AG04449 (cell line): ENCODE data around the gene DOCK3.
"Not testable (repeated sequence)": the region's sequence is repeated elsewhere in the genome, so short reads cannot be mapped to it uniquely, and the experiment has no call there.

Source experiments
- CTCF ChIA-PET: fragments of 350-600 bp; formaldehyde crosslinking; extraction: SDS; loops from one replicate; lab custom pipeline; 2021; ENCODE audit warnings: antibody characterized with exemption; lab: Yijun Ruan, JAX
- POLR2A ChIA-PET: fragments of 400-600, 350-600 bp; formaldehyde crosslinking; extraction: SDS; loops from one replicate; lab custom pipeline; 2020; ENCODE audit warnings: antibody characterized with exemption, inconsistent platforms; lab: Yijun Ruan, JAX
- DNase-seq: peaks from one replicate; pipeline ENCODE4 v3.0.0-alpha.2; 2010; ENCODE audit warnings: low read depth, low spot score
- H3K4me3 ChIP-seq: 2 replicates; pipeline ENCODE4 v1.5.1; 2011; ENCODE audit warnings: low read depth, mild to moderate bottlenecking, control low read depth, low read length
- TF ChIP-seq, protein P1 (sequence below): IDR thresholded peaks from one replicate; pipeline ENCODE4 v1.5.1; 2011; ENCODE audit warnings: mild to moderate bottlenecking, moderate library complexity, low read length, control low read depth, inconsistent platforms; ENCODE audit not compliant: insufficient read depth; ENCODE audit errors: missing control alignments

Gene DOCK3

DNA sequence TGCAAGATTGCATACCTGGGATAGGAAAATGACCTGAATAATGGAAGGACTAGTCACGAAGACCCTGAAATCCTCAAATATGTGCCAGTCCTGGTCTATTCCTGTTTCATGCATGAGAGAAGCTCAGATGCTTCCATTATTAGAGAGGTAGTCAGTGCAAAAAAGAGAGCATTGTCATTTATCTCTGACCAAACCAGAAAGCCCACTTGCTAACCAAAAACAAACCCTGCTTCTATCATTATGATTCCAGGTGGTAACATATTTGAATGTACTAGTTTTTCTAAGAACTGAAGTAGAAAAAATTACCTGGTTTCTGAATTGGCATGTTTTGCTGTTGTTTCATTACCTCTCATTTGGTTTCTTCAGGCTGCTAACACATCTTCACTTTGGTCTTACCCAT is 549.6 kb downstream of the DOCK3 start:
- ChIA-PET POLR2A (no interaction called here), CTCF (no interaction called here)
- no peak overlapping the region for H3K4me3 ChIP-seq
- TF ChIP-seq, protein P1, sequence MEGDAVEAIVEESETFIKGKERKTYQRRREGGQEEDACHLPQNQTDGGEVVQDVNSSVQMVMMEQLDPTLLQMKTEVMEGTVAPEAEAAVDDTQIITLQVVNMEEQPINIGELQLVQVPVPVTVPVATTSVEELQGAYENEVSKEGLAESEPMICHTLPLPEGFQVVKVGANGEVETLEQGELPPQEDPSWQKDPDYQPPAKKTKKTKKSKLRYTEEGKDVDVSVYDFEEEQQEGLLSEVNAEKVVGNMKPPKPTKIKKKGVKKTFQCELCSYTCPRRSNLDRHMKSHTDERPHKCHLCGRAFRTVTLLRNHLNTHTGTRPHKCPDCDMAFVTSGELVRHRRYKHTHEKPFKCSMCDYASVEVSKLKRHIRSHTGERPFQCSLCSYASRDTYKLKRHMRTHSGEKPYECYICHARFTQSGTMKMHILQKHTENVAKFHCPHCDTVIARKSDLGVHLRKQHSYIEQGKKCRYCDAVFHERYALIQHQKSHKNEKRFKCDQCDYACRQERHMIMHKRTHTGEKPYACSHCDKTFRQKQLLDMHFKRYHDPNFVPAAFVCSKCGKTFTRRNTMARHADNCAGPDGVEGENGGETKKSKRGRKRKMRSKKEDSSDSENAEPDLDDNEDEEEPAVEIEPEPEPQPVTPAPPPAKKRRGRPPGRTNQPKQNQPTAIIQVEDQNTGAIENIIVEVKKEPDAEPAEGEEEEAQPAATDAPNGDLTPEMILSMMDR = no peak
- DNase-seq = no peak

DNA sequence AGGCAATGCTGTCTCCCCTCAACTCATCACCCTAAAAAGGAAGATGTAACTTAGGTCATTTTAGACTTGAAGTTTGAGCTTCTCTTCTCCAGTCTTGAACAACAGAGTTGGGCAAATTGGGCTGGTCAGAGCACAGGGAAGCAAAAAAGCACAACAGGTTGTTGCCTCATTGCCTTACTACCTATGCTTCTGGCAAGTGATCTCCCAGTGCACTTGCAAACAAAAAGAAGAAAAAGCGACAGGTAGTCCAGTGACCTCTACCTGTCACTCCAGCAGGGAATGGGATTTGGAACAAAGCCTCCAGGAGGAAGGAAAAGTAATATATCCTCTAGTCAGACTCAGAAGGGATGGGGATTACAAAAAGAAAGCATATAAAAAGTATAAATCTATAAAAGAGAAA is 550.1 kb downstream of the DOCK3 start:
- H3K4me3 ChIP-seq = no peak overlapping the region
- TF ChIP-seq, protein P1 = no peak
- ChIA-PET POLR2A (no interaction called here), CTCF (no interaction called here)
- no peak for DNase-seq

DNA sequence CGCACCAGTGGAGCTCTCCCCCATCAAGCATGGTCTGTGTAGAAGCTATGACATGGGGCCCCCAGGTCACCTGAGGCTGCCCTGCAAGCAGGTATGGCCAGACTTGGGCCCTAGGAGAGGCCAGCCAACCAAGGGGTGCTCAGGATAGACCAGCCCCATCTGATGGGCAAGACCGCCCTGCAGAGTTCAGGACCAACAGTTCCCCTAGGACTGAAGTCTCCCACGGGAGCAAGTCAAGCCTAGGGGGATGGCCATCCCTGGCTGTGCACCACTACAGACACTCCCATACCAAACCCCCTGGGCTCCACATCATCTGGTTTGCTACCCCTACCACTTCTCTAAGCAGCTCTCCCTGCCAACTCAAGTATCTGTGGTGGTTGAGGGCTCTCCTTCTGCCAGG is 568.2 kb downstream of the DOCK3 start:
- TF ChIP-seq, protein P1 = no peak
- H3K4me3 ChIP-seq = no peak overlapping the region
- no peak for DNase-seq
- ChIA-PET CTCF (no interaction called here), POLR2A (no interaction called here)

DNA sequence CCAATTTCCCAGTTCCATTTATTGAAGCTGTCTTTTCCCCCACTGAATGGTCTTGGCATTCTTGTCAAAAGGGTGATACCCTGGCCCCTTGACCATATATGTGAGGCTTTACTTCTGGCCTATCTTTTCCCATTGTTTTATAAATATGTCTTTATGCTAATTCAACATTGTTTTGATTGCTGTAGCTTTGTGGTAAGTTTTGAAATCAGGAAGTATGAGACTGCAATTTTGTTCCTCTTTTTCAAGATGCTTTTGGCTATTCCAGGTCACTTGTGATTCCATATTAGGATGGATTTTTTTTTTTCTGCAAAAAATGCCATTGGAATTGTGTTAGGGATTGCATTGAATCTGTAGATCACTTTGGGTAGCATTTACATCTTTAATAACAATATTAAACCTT is 569.2 kb downstream of the DOCK3 start:
- TF ChIP-seq, protein P1 = no peak
- ChIA-PET CTCF (no interaction called here), POLR2A (interaction anchor here (0.7 kb wide), 1 partner anchor 134 kb away, joined by 3 read pairs; no protein-coding TSS in a partner anchor)
- no peak for DNase-seq
- no peak overlapping the region for H3K4me3 ChIP-seq

DNA sequence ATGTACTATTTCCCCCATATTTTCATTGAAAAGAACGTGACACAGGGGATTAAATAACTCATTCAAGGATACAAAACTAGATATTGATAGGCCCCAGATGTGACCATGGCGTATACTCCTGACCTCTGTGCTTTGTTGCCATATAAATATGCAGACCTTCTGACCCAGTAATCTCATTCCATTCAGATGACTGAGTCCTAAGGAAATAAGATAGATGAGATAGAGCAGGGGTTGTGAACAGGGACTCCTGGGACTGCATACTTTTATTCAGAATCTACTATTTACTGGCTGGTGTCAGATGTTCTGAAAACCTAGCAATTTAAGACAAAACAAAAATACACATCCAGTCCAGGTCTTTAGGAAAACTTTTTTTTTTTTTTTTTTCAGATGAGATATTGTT is 571.1 kb downstream of the DOCK3 start:
- ChIA-PET POLR2A (no interaction called here), CTCF (no interaction called here)
- TF ChIP-seq, protein P1 = no peak
- no peak overlapping the region for H3K4me3 ChIP-seq
- DNase-seq = no peak

DNA sequence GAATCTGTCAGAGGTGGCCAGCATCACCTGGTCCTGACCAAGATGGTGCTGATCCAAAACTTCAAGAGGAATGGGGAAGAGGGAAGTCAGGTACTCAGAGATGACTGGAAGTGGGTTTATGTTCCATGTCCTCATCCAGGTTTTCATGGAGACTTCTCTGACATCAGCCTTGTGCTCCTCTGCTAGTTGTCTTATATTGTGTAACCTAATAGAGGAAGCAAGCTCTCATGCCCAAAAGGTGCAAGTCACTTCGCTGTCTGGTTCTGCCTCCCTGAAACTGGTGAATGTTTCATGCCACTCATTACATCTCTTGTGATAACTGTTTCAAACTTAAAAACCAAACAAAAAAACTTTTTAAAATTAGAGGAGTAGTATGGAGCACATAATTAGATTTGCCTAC is 583.1 kb downstream of the DOCK3 start:
- no peak for DNase-seq
- ChIA-PET POLR2A (no interaction called here), CTCF (no interaction called here)
- TF ChIP-seq, protein P1 = no peak
- no peak overlapping the region for H3K4me3 ChIP-seq

DNA sequence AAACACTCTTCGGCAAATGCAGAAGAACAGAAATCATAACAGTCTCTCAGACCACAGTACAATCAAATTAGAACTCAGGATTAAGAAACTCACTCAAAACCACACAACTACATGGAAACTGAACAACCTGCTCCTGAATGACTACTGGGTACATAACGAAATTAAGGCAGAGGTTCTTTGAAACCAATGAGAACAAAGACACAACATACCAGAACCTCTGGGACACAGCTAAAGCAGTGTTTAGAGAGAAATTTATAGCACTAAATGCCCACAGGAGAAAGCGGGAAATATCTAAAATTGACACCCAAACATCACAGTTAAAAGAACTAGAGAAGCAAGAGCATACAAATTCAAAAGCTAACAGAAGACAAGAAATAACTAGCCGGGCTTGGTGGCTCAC is 589.4 kb downstream of the DOCK3 start:
- DNase-seq, H3K4me3 ChIP-seq, POLR2A ChIA-PET, CTCF ChIA-PET: not testable (repeated sequence)
